Activated naive CD4-positive, alpha-beta T cell treated with anti-CD3 and anti-CD28 coated beads, Interleukin-2, amount 50 U/mL, for 72 hours (primary cell): ENCODE results near the gene RSRC1. TPM values are rescaled to one million over a fixed set of nuclear protein-coding genes. Genes with fewer than 3 reads are reported as not detected.
"Not testable (repeated sequence)": the region's sequence is repeated elsewhere in the genome, so short reads cannot be mapped to it uniquely, and the experiment has no call there.

Experiments
- ATAC-seq, 2 donors: fragments of 150-1000 bp; cut with Tn5 transposase; 2 replicates each; pipeline ENCODE4 v1.10.0; 2021; ENCODE audit warnings: mild to moderate bottlenecking in 2 of 2, moderate library complexity in 2 of 2
- DNase-seq, 2 donors: peaks; one replicate each; pipeline ENCODE4 v3.0.0; 2021 to 2022; ENCODE audit warnings: low spot score in 2 of 2
- H3K27ac Mint-ChIP-seq, 2 donors: one replicate each; pipeline ENCODE4 v1.8.0; 2022; ENCODE audit warnings: mild to moderate bottlenecking in 2 of 2, mixed read lengths in 2 of 2
- H3K36me3 Mint-ChIP-seq, 2 donors: one replicate each; pipeline ENCODE4 v1.8.0; 2022; ENCODE audit warnings: mixed read lengths in 2 of 2
- H3K9me3 Mint-ChIP-seq, 2 donors: one replicate each; pipeline ENCODE4 v1.8.0; 2022; ENCODE audit warnings: mixed read lengths in 2 of 2
- total RNA-seq, 2 donors: library from RNA; stranded (reverse); gene quantifications; one replicate each; pipeline ENCODE4 v1.2.3, GENCODE V29; 2022

The RSRC1 gene
- total RNA-seq, 2 donors from 2014 or later = 25.1 to 47.3 TPM

DNA sequence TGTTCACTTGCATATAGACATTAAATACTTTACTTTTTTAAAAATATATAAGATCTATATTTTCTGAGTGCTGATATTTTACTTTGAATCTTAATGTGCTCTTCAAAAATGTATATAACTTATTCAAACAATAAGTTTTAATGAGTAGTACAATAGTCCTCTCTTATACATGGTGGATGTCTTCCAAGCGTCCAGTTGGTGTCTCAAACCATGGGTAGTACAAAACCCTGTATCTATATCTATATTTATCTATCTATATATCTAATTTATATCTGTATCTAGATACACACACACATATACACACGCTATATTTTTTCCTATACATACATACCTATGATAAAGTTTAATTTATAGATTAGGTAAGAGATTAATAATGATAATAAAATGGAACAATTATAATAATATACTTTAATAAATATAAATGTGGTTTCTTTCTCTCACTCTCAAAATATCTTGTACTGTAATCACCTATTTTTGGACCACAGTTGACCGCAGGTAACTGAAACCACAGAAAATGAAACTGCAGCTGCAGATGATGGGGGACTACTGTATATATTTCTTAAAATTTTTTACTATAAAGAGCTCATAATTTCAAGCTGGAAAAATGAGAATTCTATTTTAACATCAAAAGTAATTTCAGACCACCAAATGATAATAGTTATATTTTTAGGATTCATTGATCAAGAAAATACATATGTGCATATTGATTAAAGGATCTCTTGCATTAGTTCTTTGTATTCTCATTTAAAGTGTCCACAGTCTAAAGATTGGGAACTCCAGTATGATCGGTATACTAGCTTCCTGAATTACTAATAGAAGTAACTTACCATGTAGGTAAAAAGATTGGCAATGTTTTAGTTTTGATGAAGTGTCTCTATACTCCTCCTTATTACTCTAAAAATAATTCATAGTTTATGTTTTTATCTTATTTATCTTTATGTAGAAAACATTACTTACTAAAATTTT, 246.0 kb downstream of the RSRC1 start:
- no peak for ATAC-seq
- DNase-seq = no peak
- Mint-ChIP-seq H3K9me3 (peaks cover 0 to 4% of the 10 kb centered on the region in 2 donors), H3K27ac (no peak overlapping the region), H3K36me3 (peaks cover 13 to 24% of the 10 kb centered on the region in 2 donors)

DNA sequence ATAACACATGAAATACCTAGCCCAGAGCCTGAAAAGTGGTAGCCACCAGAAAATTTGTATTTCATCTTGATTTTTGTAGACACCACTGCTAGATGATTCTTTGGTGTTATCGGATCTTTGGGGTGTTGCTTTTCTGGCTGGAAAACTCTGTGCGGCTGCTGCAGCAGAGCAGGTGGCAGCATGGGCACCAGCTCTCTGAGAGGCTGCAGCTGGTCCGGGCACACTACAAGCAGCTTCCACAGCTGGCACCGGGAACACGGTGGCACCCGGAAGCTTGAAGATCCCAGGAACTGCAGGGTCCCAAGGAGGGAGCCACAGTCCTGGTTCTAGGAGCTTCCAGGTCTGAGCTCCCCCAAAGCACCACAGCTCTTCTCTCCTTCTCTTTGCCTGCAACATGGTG, 249.4 kb downstream of the RSRC1 start:
- ATAC-seq (no peak), DNase-seq (no peak)
- no peak overlapping the region for H3K27ac Mint-ChIP-seq
- peaks cover 22 to 30% of the 10 kb centered on the region in 2 donors for H3K36me3 Mint-ChIP-seq
- peaks cover 5 to 6% of the 10 kb centered on the region in 2 donors for H3K9me3 Mint-ChIP-seq

DNA sequence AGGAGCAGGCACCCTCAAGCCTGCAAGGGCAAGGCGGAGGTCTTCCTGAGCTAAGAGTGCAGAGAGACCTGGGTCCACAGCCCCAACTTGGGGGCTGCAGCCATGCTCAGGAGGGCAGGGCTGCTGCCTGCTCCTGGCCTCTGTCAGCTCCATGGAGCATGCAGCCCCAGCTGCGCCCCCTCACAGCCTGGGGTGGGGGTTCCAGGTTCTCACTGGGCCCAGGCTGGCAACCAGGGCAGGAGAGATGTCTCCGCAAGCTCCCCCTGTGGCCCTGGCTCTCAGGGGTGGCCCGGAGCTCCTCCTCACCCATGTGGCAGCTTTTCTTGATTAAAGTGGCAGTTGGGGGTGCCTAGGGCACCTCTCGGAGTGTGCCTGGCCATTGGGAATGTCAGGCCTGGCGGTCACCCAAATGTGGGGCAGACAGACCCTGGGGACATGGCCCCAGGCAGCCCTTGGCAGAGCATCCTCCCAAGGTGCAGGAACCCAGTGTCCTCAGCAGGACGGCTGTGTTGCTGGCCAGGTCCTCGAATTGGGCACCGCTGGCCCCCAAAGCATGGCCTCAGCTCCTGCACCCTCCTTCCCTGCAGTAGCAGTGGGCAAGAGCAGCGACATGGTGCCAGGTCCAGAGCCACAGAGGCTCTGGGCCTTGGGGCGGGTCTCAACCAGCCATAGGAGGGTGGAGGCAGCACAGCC, 251.0 kb downstream of the RSRC1 start:
- H3K9me3 Mint-ChIP-seq = peaks cover 5 to 6% of the 10 kb centered on the region in 2 donors
- H3K36me3 Mint-ChIP-seq = peaks cover 25 to 30% of the 10 kb centered on the region in 2 donors
- H3K27ac Mint-ChIP-seq = no peak overlapping the region
- DNase-seq (no peak), ATAC-seq (no peak)

DNA sequence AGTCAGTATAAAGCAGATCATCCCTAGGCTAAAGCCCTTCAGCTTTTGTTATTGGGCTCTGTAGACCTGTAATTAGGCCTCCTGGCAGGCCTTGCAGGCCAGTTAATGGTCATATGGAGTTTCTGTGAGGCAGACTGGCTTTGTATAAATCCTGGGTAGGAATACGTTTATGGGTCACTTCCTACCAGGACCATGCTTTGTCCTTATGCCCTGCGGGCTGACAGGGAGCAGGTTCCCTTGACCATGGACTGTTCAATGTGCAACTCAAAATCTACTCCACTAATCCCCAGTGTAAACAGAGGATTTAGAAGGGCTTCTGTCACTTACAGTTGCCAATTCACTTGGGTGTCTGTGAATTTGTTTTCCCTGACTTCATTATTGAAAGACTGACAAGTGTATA, 258.4 kb downstream of the RSRC1 start:
- no peak overlapping the region for H3K27ac Mint-ChIP-seq

DNA sequence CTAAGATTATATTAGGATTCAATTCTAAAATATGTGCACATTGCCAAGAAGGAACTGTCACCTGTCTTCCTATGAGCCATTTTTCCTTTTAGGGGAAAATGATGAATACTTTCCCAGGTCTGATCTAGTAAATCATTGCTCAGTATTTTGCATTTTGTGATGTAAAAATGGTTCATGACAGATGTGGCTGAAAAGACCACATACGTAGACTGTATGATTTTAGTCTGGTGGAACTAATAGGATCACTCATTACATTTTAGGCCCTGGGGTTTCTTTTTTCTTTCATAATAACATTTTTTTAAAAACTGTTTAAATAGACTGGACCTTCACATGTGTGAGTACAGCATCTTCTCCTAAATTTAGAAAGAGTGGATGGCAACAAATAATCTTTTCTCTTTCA, 259.4 kb downstream of the RSRC1 start:
- H3K27ac Mint-ChIP-seq = no peak overlapping the region
- DNase-seq = no peak

More for the DNA sequence above, 258.4 kb downstream of the RSRC1 start:
- DNase-seq (no peak), ATAC-seq (no peak)
- Mint-ChIP-seq H3K36me3 (peaks cover 0 to 17% of the 10 kb centered on the region in 2 donors), H3K9me3 (peaks cover 0 to 2% of the 10 kb centered on the region in 2 donors)

DNA sequence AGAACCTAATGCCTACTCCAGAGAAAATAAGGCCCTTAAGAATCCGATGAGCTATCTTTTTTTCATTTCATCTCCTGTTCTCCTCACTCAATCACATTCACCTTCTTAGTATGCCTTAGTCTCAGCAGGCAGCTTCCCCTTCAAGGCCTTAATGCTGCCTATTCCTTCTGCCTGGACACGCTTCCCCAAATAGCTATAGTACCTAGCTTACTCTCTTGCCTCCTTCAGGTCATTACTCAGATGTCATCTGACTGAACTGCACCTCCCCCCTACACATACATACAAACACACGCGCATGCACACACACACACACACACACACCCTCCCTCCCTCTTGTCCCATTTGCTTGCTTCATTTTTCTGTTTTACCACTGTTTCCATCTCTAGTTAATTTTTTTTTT, 269.6 kb downstream of the RSRC1 start:
- DNase-seq (no peak), ATAC-seq (no peak)
- H3K36me3 Mint-ChIP-seq = peaks cover 0 to 10% of the 10 kb centered on the region in 2 donors
- H3K27ac Mint-ChIP-seq = no peak overlapping the region
- no peaks in the 10 kb centered on the region for H3K9me3 Mint-ChIP-seq

More for the DNA sequence above, 259.4 kb downstream of the RSRC1 start:
- no peaks in the 10 kb centered on the region for H3K9me3 Mint-ChIP-seq
- peaks cover 0 to 17% of the 10 kb centered on the region in 2 donors for H3K36me3 Mint-ChIP-seq
- no peak for ATAC-seq

DNA sequence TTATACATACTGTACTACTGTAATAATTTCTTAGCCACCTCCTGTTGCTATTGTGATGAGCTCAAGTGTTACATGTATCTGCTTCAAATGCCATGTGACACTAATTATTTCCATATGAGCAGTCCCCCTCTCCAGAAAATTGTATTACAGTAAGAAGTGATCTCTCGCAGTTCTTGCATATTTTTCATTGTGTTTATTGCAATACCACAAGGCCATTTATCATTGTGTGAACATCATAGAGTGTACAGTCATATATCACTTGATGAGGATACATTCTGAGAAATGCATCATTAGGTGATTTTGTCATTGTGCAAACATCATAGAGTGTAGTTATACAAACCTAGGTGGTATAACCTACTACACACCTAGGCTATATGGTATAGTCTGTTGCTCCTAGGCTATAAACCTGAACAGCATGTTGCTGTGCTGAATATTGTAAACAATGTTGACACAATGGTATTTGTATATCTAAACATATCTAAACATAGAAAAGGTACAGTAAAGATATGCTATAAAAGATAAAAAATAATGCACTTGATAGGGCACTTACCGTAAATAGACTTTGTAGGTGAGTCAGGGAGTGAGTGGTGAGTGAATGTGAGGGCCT, 271.5 kb downstream of the RSRC1 start:
- no peaks in the 10 kb centered on the region for H3K9me3 Mint-ChIP-seq
- H3K36me3 Mint-ChIP-seq = peaks cover 0 to 10% of the 10 kb centered on the region in 2 donors
- DNase-seq = no peak
- H3K27ac Mint-ChIP-seq = peak overlapping the region in 1 of 2 donors; percentile 68
- peak; percentile 36 to 74 for ATAC-seq

DNA sequence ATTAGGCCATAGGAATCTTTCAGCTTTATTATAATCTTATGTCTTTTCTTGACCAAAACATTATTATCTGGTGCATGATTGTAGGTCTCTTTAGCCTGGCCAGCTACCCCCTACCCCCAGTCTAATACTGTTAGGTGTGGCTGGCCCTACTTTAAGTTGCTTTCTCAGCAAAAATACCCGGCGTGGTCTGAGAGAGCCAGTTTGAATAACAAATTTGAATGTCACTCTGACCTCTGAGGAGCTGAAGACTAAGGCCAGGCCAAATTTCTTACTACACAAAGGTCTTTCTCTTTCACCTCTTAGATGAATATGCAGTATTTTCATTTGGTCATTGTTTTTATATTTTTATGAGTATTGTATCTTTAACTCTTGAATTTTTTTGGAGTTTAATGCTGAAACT, 272.6 kb downstream of the RSRC1 start:
- Mint-ChIP-seq H3K9me3 (no peaks in the 10 kb centered on the region), H3K27ac (no peak overlapping the region), H3K36me3 (peaks cover 0 to 10% of the 10 kb centered on the region in 2 donors)
- DNase-seq (no peak), ATAC-seq (no peak)

DNA sequence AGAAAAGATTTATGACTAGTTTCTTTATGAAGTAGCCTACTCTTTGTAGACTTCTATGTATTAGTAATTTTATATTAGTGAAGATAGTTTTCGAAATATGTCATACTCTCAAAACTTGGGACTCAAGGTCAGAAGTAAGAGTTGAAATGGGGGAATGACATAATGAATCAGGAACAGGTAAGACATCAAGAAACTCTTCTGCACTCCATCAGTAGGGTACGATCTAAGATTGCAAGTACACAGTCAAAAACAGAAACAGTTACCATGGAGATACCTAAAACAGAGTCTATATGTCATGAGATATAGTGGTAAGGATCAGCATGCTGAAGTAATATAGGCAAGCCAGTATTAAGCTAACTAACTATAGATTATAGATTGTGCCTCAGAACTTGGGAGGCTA, 274.1 kb downstream of the RSRC1 start:
- H3K27ac Mint-ChIP-seq = peak overlapping the region in 1 of 2 donors; percentile 79
- ATAC-seq = peak in 1 of 2 donors; percentile 79
- no peaks in the 10 kb centered on the region for H3K36me3 Mint-ChIP-seq

DNA sequence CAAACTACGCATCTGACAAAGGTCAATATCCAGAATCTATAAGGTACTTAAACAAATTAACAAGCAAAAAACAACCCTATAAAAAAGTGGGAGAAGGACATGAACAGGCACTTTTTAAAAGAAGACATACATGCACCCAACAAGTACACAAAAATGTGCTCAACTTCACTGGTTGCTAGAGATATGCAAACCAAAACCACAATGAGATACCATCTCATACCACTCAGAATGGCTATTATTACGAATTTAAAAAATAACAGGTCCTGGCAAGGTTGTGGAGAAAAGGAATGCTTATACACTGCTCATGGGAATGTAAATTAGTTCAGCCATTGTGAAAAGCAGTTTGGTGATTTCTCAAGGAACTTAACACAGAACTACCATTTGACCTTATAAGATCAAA, 285.5 kb downstream of the RSRC1 start:
- DNase-seq (no peak), ATAC-seq (no peak)
- Mint-ChIP-seq H3K36me3 (peaks cover 24 to 38% of the 10 kb centered on the region in 2 donors), H3K27ac (no peak overlapping the region), H3K9me3 (peaks cover 22 to 26% of the 10 kb centered on the region in 2 donors)

More for the DNA sequence above, 274.1 kb downstream of the RSRC1 start:
- H3K9me3 Mint-ChIP-seq = no peaks in the 10 kb centered on the region
- DNase-seq = no peak

DNA sequence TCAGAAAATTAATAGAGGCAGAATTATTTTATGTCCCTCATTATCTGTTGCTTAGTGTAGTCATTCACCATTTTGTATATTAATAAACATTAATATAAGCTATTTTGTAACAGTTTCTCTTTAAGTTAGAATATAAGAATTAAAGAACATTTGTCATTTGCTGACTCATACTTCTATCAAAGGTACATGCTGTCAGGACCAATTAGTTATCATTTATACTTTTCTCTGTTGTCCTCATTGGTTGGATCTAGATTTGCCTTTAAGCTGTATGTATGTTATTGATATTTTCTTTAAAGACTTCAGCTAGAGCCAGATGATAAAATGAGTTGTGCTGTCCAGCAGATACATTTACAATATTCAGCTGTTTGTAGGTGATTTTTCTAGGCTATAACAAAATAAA, 292.7 kb downstream of the RSRC1 start:
- Mint-ChIP-seq H3K27ac (no peak overlapping the region), H3K36me3 (no peaks in the 10 kb centered on the region), H3K9me3 (no peaks in the 10 kb centered on the region)
- ATAC-seq (no peak), DNase-seq (no peak)

DNA sequence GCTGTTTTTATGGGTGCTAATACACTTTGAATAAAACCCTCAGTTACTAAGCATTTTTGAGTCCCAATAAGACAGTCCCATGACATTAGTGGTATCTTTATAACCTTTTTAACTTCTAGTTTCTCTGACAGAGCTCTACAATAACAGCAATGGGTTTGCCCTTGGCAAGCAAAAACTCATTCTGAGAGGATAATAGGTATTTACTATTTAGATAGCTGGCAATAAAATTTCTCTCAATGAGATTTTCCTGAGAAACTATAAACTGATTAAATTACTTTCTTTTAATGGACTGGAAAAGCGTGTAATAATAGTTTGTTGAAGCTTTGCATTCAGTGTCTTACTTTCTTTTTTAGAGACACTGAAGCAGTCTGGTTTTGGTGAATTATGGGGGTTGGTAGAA, 293.1 kb downstream of the RSRC1 start:
- ATAC-seq = no peak
- Mint-ChIP-seq H3K36me3 (no peaks in the 10 kb centered on the region), H3K27ac (no peak overlapping the region), H3K9me3 (no peaks in the 10 kb centered on the region)
- no peak for DNase-seq

DNA sequence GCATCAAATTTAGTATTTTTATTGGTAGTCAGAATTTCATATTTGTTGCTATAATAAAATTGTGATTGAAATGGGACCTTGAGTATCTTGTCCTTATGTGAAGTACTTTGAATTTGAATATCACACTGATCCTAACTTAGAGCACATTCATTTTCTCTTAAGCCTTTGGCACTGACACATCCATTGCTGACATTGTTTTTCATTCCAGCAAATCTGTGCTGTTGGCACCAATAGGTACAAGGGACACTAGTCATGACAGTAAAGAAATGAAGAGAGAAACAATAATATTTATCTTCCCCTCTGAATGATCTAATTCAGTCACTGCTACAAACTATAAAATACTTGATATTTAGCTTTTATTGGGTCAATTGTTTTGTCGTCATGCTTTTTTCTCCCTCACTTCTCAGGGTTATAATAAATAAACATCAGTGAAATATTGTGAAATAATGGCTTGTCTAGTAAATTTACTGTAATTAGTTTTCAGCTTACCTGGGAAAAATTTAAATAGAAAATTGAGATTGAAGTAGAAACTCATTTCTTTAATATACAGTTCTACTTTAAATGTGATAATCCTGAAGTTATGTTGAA, 294.3 kb downstream of the RSRC1 start:
- Mint-ChIP-seq H3K27ac (no peak overlapping the region), H3K9me3 (no peaks in the 10 kb centered on the region), H3K36me3 (no peaks in the 10 kb centered on the region)
- DNase-seq = no peak
- ATAC-seq = no peak

DNA sequence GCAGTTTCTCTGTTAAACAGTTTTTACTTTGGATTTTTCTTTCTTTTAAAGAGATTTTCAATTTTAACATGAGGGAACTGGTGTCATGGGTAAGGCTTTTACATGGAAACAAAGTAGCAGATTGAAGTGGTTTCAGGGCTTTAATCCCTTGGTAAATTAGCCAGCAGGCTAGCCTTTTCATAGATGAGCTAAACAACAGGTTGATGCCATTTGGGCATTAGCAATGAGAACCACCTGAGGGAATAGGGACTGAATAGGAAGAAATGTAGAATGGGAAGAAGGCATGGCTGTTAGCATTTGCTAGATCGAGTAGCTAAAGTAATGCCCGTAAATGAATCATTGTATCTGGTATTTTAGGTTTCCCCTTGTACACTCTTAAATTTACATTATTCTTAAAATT, 295.6 kb downstream of the RSRC1 start:
- Mint-ChIP-seq H3K9me3 (no peaks in the 10 kb centered on the region), H3K36me3 (no peaks in the 10 kb centered on the region), H3K27ac (no peak overlapping the region)
- no peak for ATAC-seq
- no peak for DNase-seq

DNA sequence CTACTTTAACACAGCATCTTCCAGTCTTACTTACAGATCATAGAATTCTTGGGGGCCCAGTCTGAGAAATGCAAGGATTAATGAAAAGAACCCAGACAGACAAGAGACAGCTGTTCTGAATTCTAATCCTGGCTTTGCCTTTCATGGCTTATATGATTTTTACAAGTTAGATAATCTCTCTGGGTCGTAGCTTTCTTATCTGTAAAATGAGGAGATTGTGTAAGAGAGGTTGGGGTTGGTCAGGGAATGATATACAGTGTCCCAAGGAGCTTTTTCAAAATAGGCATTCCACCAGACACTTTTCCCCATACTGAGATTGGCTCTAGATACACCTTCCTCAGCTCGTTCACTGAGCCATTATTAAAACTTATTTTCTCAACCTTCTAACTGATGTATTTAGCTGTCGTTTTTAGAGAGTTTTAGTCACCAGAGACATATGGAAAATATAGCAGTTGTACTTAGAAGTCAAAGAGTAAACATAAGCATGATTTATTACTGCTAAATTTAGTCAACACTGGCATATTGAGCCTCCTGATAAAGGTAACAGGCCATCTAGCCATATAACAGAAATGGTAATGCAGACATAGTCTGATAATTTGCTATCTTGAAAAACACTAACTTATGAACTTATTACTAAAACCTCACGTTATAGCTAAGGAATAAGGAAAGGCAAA, 298.1 kb downstream of the RSRC1 start:
- peaks cover 0 to 2% of the 10 kb centered on the region in 2 donors for H3K9me3 Mint-ChIP-seq
- DNase-seq = no peak
- H3K27ac Mint-ChIP-seq = no peak overlapping the region
- peaks cover 5 to 15% of the 10 kb centered on the region in 2 donors for H3K36me3 Mint-ChIP-seq
- ATAC-seq = no peak

DNA sequence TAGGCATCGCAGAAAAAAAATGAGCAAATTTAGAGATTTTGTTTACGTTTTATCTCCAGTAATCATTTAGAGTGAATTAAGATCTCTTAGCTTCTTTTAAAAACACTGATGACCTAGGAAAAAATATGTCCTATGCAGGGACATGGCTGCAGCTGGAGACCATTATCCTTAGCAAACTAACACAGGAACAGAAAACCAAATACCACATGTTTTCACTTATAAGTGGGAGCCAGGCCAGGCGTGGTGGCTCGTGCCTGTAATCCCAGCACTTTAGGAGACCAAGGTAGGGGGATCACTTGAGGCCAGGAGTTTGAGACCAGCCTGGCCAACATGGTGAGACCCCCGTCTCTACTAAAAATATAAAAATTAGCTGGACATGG, 298.6 kb downstream of the RSRC1 start:
- H3K9me3 Mint-ChIP-seq, DNase-seq, H3K27ac Mint-ChIP-seq, ATAC-seq: not testable (repeated sequence)
- peaks cover 9 to 20% of the 10 kb centered on the region in 2 donors for H3K36me3 Mint-ChIP-seq
